Activated CD4-positive, alpha-beta T cell treated with anti-CD3 and anti-CD28 coated beads for 48 hours (primary cell): ENCODE data around the gene FECH.
"Not testable (repeated sequence)": the region's sequence is repeated elsewhere in the genome, so short reads cannot be mapped to it uniquely, and the experiment has no call there.

Experiments used
- DNase-seq: peaks from one replicate; pipeline ENCODE4 v3.0.0-alpha.2; 2020

The FECH gene

GRCh38 chr18:57586251-57587049 lies at the start of gene FECH:
Gene FECH, minus strand, starts transcription at chr18:57586702. Its CDS starts 82 bp downstream, at chr18:57586620.
- DNase-seq = peak; percentile 66

GRCh38 chr18:57635003-57635822 lies 48.7 kb upstream of the FECH start:
- no peak for DNase-seq

- DNase-seq = no peak
These were observed 45.2 kb upstream of the FECH start for GRCh38 chr18:57631697-57632096.

- DNase-seq = no peak
These were observed 44.5 kb upstream of the FECH start for GRCh38 chr18:57630754-57631595.

GRCh38 chr18:57630002-57630753 lies 43.7 kb upstream of the FECH start:
- DNase-seq = peak; percentile 96

- no peak for DNase-seq
These were observed 42.9 kb upstream of the FECH start for GRCh38 chr18:57629422-57629821.

- DNase-seq = no peak
These were observed 41.0 kb upstream of the FECH start for GRCh38 chr18:57627488-57627887.

GRCh38 chr18:57624988-57625387 lies 38.5 kb upstream of the FECH start:
- DNase-seq = no peak

- peak; percentile 42 for DNase-seq
These were observed 34.7 kb upstream of the FECH start for GRCh38 chr18:57621246-57621604.

GRCh38 chr18:57619876-57620275 lies 33.4 kb upstream of the FECH start:
- no peak for DNase-seq

- DNase-seq = no peak
These were observed 32.4 kb upstream of the FECH start for GRCh38 chr18:57618910-57619309.

GRCh38 chr18:57603871-57604270 lies 17.4 kb upstream of the FECH start:
- no peak for DNase-seq

GRCh38 chr18:57595347-57595746 lies 8.8 kb upstream of the FECH start:
- DNase-seq = no peak

GRCh38 chr18:57592716-57593115 lies 6.2 kb upstream of the FECH start:
- not testable (repeated sequence) for DNase-seq

- DNase-seq = no peak
These were observed 2.7 kb upstream of the FECH start for GRCh38 chr18:57589161-57589560.

GRCh38 chr18:57587098-57587661 lies 678 bp upstream of the FECH start:
- DNase-seq = no peak

GRCh38 chr18:57585855-57586250 lies 649 bp downstream of the FECH start:
- DNase-seq = peak; percentile 25

- no peak for DNase-seq
These were observed 1.1 kb downstream of the FECH start for GRCh38 chr18:57585421-57585820.

GRCh38 chr18:57584444-57584843 lies 2.1 kb downstream of the FECH start:
- no peak for DNase-seq

GRCh38 chr18:57583297-57583835 lies 3.1 kb downstream of the FECH start:
- DNase-seq = no peak

GRCh38 chr18:57581301-57581934 lies 5.1 kb downstream of the FECH start:
- DNase-seq = no peak
